ENCODE results near the gene SHC3.

DNA sequence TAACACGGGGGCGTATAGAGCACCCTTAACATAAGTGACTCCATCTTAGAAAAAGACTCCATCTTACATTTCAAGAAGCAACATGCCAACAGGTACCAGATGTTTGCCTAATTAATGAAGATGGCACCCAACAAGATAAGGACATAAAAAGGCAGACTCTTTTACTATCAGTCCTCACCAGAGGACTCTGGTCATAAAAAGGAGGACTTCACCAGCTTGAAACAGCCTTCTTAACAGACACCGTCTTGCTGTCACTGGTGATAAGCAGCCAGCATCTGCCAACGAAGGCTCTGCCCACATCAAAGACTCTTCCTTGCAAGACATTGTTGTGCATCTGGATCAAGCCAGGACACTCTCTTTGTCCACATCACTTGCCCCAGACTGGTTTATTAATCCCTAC is 107.0 kb downstream of the SHC3 start:
- TF ChIP-seq EZH2phosphoT487 (IDR thresholded peaks at IDR 0.05; ENCODE audit: insufficient read depth, low read depth) (no peak), EZH2 (IDR thresholded peaks at IDR 0.05; ENCODE audit: insufficient read depth, poor library complexity, severe bottlenecking) (no peak)
